ENCODE data around the gene SLC22A17. TPM values are rescaled to one million over a fixed set of nuclear protein-coding genes. Genes with fewer than 3 reads are reported as not detected.

The SLC22A17 gene
- total RNA-seq, 1 experiment from 2014 or later, result not detected

GRCh38 chr14:23347406-23348296 lies 5.0 kb downstream of the SLC22A17 start:
- CTCF ChIA-PET, result no interaction called here
- H3K79me2 ChIP-seq (ENCODE audit: low read depth), result no peaks in the 10 kb centered on the region
- no peak overlapping the region for H2AFZ ChIP-seq
- TF ChIP-seq EZH2 (IDR thresholded peaks at IDR 0.05; ENCODE audit: low read depth) (no peak), CTCF (conservative IDR thresholded peaks at IDR 0.05) (no peak)
- POLR2A ChIA-PET (ENCODE audit: unreplicated experiment), result no interaction called here
- H3K36me3 ChIP-seq (ENCODE audit: low read depth), result no peaks in the 10 kb centered on the region
- intact Hi-C loops (cut with micrococcal nuclease; ENCODE audit: unreplicated experiment), result no loop called here
- H3K27me3 ChIP-seq (ENCODE audit: insufficient read depth, low read depth), result peaks cover 43% of the 10 kb centered on the region
- H3F3A ChIP-seq (ENCODE audit: insufficient read depth, low read depth), result no peaks in the 10 kb centered on the region
- no peaks in the 10 kb centered on the region for H3K9me2 ChIP-seq (ENCODE audit: insufficient read depth)
- BruUV-seq (replicated peaks), result no TSS peak
- H3K4me1 ChIP-seq (replicated peaks; ENCODE audit: insufficient read depth), result no peaks in the 10 kb centered on the region
- H3K9me3 ChIP-seq (ENCODE audit: insufficient read depth, low read depth), result no peaks in the 10 kb centered on the region; the same call in 1 of the 2 replicates
- DNase-seq, result no peak
- H3K4me2 ChIP-seq, result no peak overlapping the region
- no peak overlapping the region for H3K27ac ChIP-seq
- no peak overlapping the region for H3K4me3 ChIP-seq
- H4K20me1 ChIP-seq (ENCODE audit: insufficient read depth), result no peaks in the 10 kb centered on the region

GRCh38 chr14:23346693-23347405 lies 5.8 kb downstream of the SLC22A17 start:
- ChIA-PET POLR2A (ENCODE audit: unreplicated experiment) (no interaction called here), CTCF (no interaction called here)
- no peaks in the 10 kb centered on the region for H4K20me1 ChIP-seq (ENCODE audit: insufficient read depth)
- no peaks in the 10 kb centered on the region for H3F3A ChIP-seq (ENCODE audit: insufficient read depth, low read depth)
- H3K27me3 ChIP-seq (ENCODE audit: insufficient read depth, low read depth), result peaks cover 43% of the 10 kb centered on the region
- no peak overlapping the region for H2AFZ ChIP-seq
- no peaks in the 10 kb centered on the region for H3K4me1 ChIP-seq (replicated peaks; ENCODE audit: insufficient read depth)
- intact Hi-C loops (cut with micrococcal nuclease; ENCODE audit: unreplicated experiment), result no loop called here
- no peaks in the 10 kb centered on the region for H3K36me3 ChIP-seq (ENCODE audit: low read depth)
- H3K4me2 ChIP-seq, result no peak overlapping the region
- no TSS peak for BruUV-seq (replicated peaks)
- no peak for DNase-seq
- H3K79me2 ChIP-seq (ENCODE audit: low read depth), result no peaks in the 10 kb centered on the region
- H3K27ac ChIP-seq, result no peak overlapping the region
- no peaks in the 10 kb centered on the region; the same call in 1 of the 2 replicates for H3K9me3 ChIP-seq (ENCODE audit: insufficient read depth, low read depth)
- TF ChIP-seq CTCF (conservative IDR thresholded peaks at IDR 0.05) (no peak), EZH2 (IDR thresholded peaks at IDR 0.05; ENCODE audit: low read depth) (no peak)
- H3K9me2 ChIP-seq (ENCODE audit: insufficient read depth), result no peaks in the 10 kb centered on the region
- no peak overlapping the region for H3K4me3 ChIP-seq

GRCh38 chr14:23345987-23346692 lies 6.5 kb downstream of the SLC22A17 start:
- no peaks in the 10 kb centered on the region for H3K36me3 ChIP-seq (ENCODE audit: low read depth)
- POLR2A ChIA-PET (ENCODE audit: unreplicated experiment), result interaction anchor here (0.8 kb wide), 1 partner anchor 46 kb away, joined by 4 read pairs; no protein-coding TSS in a partner anchor
- no peak overlapping the region for H2AFZ ChIP-seq
- H3K27ac ChIP-seq, result no peak overlapping the region
- H3K4me3 ChIP-seq, result no peak overlapping the region
- CTCF ChIA-PET, result no interaction called here
- H3K27me3 ChIP-seq (ENCODE audit: insufficient read depth, low read depth), result peaks cover 39% of the 10 kb centered on the region
- BruUV-seq (replicated peaks), result no TSS peak
- no peaks in the 10 kb centered on the region for H3F3A ChIP-seq (ENCODE audit: insufficient read depth, low read depth)
- no peaks in the 10 kb centered on the region for H3K4me1 ChIP-seq (replicated peaks; ENCODE audit: insufficient read depth)
- no peak overlapping the region for H3K4me2 ChIP-seq
- DNase-seq, result no peak
- H3K79me2 ChIP-seq (ENCODE audit: low read depth), result no peaks in the 10 kb centered on the region
- intact Hi-C loops (cut with micrococcal nuclease; ENCODE audit: unreplicated experiment), result no loop called here
- H3K9me3 ChIP-seq (ENCODE audit: insufficient read depth, low read depth), result no peaks in the 10 kb centered on the region; the same call in 1 of the 2 replicates
- no peak for TF ChIP-seq CTCF (conservative IDR thresholded peaks at IDR 0.05)
- no peak for TF ChIP-seq EZH2 (IDR thresholded peaks at IDR 0.05; ENCODE audit: low read depth)
- H3K9me2 ChIP-seq (ENCODE audit: insufficient read depth), result no peaks in the 10 kb centered on the region
- H4K20me1 ChIP-seq (ENCODE audit: insufficient read depth), result no peaks in the 10 kb centered on the region
